Fibroblast of peridontal ligament (primary cell): ENCODE data around the gene CELF2.

Source experiments
- DNase-seq: peaks from one replicate; pipeline ENCODE4 v3.0.0-alpha.2; 2010; ENCODE audit errors: extremely low read depth

CELF2 gene

GRCh38 chr10:11270135-11270857 is 252.6 kb downstream of the CELF2 start:
- peak; percentile 1 for DNase-seq

DNA sequence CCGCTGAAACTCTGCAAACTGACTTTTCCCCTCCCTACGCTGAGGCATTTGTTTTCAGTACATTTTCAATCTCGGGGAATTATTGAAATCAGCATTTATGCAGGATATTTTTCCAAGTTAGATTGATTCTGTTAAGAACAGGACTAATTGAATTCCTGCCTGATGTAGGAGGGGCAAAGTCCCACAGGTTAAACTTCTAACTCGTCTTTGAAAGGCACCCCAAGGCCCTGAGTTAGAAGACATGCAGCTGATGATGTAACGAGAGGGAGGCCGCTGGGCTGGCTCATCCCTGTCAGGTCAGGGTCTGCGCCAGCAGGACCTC is 253.1 kb downstream of the CELF2 start:
- DNase-seq: no peak

- no peak for DNase-seq
Measured at GRCh38 chr10:11272915-11273389, 255.3 kb downstream of the CELF2 start.

DNA sequence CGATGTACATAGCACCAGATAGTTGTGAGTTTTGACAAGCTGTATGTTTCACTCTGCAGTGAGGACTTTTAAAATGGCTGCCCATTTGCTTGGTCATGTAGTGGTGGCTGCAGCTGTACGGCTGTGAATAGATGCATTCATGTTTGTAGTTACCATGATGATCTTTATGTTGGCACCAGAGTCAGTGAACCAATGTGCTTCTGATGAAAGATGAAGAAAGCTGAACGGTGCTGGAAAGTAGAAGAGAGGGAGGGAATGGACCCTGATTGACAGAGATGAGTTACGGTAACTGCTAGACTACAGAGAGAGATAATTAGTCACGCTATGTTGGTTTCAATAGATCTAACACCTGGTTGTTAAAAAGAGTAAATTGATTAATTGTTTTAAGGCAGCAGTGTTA is 256.8 kb downstream of the CELF2 start:
- DNase-seq: no peak

- no peak for DNase-seq
Measured at GRCh38 chr10:11275651-11276050, 258.0 kb downstream of the CELF2 start.

GRCh38 chr10:11276449-11276990 is 258.8 kb downstream of the CELF2 start:
- DNase-seq: no peak

GRCh38 chr10:11279314-11279713 is 261.6 kb downstream of the CELF2 start:
- DNase-seq: no peak

GRCh38 chr10:11280187-11280932 is 262.7 kb downstream of the CELF2 start:
- DNase-seq: no peak

- no peak for DNase-seq
Measured at GRCh38 chr10:11282156-11282555, 264.5 kb downstream of the CELF2 start.

- no peak for DNase-seq
Measured at GRCh38 chr10:11282661-11283060, 265.0 kb downstream of the CELF2 start.

DNA sequence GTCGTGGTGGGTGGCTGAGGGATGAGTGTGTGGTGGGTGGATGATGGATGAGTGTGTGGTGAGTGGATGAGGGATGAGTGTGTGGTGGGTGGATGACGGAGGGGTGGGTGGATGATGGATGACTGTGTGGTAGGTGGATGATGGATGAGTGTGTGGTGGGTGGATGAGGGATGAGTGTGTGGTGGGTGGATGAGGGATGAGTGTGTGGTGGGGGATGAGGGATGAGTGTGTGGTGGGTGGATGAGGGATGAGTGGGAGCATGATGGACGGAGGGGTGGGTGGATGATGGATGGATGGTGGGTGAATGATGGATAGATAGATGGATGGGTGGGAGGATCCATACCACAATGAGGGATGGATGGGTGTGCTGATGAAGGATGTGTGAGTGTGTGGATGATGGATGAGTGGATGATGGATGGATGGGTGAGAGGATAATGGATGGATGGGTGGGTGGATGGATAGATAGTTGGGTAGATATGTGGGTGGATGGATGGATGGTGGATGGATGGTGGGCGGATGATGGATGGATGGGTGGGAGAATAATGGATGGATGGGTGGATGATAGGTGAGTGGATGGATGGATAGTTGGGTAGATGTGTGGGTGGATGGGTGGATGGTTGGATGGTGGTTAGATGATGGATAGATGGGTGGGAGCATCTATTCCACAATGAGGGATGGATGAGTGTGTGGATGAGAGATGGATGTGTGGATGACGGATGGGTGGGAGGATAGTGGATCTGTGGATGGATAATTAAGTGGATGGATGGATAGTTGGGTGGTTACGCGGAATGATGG is 266.8 kb downstream of the CELF2 start:
- no peak for DNase-seq

DNA sequence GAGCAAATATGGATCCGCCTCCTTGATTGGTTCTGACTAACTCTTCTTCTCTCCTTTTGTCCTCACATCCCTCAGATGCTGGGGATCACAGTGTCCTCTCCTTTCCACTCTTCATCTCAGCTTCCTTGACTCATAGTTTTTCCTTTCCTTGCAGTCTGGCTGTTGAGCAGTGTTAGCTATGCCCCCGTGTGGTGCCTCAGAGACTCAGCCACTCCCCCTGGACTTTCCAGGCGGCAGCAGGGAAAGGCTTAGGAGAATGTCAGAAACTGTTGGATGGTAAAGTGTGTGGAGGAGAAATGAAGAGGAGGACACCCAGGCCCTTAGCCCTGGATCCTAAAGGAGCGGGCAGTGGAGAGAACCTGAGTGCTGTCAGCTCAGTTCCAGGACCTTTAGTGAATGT is 267.5 kb downstream of the CELF2 start:
- DNase-seq: no peak

- DNase-seq: no peak
Measured at GRCh38 chr10:11286261-11286852, 268.7 kb downstream of the CELF2 start.

- no peak for DNase-seq
Measured at GRCh38 chr10:11288302-11288701, 270.6 kb downstream of the CELF2 start.

DNA sequence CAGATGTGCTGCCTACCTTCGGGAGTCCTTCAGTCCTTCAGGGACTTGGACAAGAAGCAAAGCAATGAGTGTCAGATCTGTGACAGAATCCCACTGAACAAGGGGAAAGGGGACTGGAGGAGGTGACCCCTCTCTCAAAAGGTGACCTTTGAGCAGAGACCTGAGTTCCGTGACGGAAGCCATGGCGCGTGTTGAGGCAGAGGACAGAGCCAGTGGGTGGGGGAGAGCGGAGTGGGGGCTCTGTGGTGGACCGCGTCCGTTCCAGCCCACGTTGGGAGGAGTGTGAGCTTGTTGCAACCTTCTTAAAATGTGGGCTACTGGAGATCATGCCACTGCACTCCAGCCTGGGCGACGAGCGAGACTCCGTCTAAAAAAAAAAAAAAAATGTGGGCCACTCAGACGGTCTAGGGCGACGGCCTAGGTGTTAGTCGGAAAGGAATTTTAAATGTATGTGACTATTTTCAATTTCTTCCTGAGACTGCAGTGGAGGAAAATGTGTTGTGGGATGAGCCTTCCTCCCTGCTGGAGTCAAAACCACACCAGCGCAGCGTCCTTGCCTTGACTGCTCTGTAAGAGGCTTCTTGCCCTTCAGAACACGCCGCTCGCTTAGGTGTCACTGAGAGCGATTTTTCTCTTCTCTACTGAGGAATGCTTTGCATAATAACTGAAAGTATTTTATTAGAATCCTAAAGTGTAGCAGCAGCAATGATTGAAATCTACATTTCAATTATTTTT is 272.7 kb downstream of the CELF2 start:
- no peak for DNase-seq

DNA sequence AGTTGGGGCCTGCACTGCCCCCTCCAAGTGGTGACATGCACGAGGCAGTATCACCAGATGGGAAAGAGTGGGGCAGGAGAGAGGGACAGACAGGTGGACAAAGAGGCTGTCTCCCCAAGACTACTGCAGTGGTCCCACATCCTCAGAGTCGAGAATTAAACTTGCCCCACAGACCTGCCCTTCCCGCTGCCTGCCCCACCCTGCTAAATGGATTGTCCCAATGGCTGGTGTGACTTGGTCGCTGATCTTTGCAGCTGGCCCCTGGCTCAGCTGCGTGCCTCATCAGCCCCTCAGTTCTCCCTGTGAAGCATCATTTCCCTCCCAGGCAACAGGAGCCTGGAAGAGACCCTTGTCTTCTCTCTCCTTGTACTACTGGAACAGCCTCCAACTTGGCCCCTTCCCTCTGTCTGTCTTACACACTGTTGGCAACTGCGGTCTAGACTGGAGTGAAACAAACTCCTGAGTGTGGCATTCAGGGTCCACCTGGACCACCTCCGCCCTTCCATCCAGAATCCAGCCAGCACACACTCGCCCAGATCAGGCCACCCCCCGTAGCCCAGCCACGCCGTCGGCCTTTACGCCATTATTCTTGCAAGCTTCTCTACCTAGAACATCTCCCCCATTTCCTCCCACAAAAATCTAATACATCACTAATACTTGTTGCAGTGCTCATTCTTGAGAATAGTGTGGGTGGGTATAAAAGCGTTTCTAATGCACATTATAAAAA is 275.1 kb downstream of the CELF2 start:
- DNase-seq: no peak

- no peak for DNase-seq
Measured at GRCh38 chr10:11293332-11293731, 275.7 kb downstream of the CELF2 start.

- no peak for DNase-seq
Measured at GRCh38 chr10:11294831-11295450, 277.3 kb downstream of the CELF2 start.

DNA sequence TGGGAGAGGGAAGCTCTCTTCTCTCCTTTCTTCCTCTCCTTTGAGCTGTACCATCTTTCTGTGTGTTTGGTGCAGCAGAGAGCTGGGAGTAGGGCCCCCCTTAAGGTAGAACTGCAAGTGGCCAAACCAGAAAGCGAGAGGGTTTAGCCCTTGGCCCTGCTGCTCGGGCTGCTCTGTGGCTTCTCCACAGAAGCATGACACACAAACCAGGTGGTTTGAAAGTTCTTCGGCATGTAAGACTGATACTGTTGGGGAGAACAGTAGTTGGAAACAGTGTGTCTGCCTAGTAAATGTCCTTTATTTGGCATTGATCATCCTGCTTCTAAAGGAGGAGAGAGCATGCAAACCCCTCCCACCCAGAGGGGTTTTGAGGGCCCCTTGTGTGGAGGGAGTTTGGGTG is 277.8 kb downstream of the CELF2 start:
- DNase-seq: no peak

GRCh38 chr10:11297136-11297535 is 279.5 kb downstream of the CELF2 start:
- no peak for DNase-seq
